ENCODE data around the gene ARHGDIA.

The ARHGDIA gene

DNA sequence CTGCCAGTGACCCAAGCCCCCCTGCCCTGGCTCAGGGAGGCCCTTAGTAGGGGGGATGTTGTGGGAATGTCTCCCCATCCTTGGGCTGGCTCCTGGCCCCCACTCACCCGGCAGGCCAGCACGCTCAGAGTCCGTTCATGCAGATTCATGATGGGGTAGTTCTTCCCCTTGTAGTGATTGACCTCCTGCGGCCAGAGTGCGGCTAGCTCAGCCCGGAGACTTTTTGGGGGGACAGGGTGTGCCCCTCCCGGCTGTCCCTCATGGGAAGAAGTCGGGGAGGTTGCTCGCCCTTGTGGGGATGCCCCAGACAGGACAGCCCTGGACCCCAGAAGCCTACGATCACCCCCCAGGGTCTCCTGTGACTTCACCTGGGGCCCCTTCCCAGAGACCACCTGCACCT, 34.9 kb upstream of the ARHGDIA start:
- DNase-seq (ENCODE audit: low spot score): no peak

DNA sequence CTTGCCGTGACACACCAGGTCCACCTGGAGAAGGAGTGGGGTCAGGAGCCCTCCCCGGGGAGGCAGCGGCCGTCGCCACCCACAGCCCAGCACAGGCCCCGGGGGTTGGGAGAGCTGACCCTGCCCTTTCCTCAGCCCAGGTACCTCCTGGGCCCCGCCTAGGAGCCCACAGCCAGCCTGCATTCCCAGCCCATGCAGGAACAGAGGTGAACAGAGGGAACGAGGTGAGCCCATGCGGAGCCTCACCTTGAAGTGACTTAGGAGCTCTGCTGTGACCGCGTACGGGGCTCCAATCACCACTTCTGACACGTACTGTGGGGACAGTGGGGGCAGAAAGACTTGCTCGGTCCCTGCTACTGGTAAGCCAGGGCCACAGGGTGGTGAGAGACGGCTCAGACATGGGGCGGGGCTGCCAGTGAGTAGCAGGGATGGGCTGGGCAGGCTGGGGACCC, 34.3 kb upstream of the ARHGDIA start:
- DNase-seq (ENCODE audit: low spot score): no peak

DNA sequence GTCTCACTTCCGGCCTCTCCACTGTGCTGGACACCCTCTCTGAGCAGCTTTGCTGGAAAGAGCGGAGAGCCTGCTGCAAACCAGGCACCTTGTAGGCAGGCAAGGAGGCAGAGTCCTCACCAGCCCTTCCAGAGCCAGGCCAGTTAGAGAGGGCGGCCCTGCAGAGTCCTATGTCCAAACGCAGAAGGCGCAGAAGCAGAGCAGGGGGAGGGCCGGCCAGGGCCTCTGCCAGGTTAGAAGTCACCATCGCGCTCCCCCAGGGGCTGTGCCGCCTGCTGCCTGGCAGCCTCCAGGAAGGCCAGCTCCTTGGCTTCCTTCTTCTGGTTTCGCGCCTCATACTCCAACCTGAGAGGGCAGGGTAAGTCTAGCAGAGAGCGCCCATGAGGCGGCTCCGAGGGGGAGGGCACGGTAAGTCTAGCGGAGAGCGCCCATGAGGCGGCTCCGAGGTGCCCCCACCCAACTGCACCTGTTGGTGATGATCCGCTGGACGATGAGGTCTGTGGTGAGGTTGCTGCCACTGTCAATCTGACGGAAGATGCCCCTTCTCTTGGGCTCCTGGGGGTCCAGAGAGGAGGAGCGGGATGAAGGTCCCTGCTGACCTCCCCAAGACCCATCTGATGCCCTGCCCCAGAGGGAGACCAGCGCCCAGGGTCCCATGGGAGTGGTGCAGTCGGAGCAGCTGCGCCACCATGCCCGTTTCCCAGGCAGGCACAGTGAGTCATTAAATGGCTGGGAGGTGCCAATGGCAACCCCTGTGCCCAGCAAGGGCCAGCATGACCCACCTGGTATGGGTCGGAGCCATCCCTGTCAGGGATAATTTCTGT, 33.7 kb upstream of the ARHGDIA start:
- no peak for DNase-seq (ENCODE audit: low spot score)

DNA sequence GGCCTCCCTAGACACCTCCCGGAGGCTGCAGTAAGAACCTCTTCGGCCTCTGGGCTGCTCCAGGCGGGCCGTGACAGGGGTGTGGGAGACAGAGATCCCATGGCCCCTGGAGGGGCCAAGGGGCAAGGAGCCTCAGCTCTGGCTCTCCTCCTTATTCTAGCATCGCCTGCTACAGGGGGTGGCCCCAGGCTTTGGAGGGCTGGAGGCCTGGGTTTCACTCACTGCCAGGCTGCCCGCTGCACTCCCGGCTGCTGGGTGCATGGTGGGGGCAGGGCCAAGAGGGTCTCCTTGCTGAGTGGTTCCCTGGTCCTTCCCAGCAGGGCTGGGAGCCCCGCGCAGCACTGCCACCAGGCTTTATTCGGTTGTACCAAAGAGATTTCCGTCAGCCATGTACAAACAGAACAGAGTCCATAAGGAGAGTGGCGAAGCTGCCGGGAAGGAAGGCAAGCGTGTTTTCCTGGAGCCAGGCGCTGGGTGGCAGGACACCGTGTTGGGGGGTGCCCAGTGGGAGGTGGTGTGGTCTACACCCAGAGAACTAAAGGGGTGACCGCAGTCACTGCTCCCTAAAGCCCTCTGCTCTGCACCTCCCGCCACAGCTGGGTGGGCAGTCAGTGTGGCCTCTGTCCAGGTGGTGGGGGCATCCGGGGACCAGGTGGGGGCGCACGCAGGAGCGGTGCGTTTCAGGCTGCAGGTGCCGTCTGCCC, 32.9 kb upstream of the ARHGDIA start:
- no peak for DNase-seq (ENCODE audit: low spot score)

DNA sequence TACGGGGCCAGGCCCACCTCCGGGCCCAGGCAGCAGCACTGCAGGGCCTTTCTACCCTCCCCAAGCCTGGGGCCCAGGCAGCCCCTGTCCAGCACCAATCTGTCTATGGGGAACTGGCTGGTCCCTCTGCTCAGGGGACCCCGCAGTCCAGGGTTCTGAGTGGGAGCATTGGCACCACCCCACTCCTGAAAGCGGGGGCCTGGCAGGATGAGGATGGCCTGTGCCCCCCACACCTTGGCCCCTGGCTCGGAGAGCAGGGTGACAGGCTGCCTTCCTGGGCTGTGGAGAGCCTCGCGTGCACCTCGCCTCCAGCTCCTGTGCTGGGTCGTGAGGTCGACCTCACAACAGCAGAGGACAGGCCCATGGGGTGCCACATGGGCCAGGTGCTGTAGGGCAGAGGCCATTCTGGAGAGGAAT, 32.3 kb upstream of the ARHGDIA start:
- no peak for DNase-seq (ENCODE audit: low spot score)

DNA sequence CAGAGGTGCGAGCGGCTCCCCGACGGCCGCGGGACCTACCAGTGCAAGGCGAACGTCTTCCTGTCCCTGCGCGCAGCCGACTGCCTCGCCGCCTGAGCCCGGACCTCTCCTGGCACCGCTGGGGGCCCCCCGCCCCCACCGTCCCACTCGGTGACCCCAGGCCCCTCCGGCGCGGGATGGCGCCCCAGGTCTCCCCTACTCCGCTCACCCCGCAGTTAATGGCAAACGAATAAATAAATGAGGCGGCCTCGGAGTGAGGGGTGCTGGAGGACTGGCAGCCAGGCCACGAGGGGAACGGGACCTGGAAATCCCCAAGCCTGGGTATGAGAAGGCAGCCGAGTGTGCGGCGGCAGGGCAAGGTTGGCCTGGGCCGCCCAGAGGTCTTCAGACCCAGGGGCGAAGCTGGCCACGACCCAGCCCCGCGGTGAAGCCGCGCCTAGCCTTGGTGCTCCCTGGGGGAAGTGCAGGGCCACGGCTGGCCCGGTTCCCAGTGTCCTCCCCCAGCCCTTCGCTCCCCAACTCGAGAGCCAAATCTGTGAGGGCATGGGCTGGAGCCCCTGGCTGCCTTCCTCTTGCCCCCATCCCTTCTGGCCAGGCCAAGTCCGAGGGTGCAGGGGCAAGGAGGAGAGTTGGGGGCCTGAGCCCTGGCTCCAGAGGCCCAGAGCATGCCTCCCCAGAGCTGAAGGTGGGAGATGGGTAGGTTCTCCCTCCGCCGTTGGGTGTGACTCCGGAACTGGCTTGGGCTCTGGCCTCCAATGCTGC, 31.7 kb upstream of the ARHGDIA start:
- DNase-seq (ENCODE audit: low spot score): no peak

DNA sequence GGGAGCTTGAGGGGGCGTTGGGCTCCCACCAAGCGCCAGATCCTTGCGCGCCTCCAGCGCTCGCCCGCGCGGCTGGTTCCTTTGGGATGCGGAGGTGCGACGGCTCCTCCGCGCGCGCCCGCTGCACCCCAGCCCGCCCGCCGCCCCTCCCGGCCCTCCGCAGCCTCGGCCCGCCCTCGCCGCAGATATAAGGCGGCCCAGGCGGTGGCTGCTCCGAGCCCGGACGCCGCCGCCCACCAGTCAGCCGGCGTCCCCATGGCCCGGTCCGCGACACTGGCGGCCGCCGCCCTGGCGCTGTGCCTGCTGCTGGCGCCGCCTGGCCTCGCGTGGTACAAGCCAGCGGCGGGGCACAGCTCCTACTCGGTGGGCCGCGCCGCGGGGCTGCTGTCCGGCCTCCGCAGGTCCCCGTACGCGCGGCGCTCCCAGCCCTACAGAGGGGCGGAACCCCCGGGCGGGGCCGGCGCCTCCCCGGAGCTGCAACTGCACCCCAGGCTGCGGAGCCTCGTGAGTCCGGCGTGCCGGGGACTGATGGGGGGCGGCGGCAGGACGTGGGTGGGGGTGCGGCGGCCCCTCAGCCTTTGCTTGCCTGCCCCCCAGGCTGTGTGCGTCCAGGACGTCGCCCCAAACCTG, 31.0 kb upstream of the ARHGDIA start, which contains the start of gene NPB:
Gene NPB (plus strand): TSS at position 216 of the 630 bp plus-strand sequence. CDS start 40 bp downstream, at position 256.
- DNase-seq (ENCODE audit: low spot score): no peak

DNA sequence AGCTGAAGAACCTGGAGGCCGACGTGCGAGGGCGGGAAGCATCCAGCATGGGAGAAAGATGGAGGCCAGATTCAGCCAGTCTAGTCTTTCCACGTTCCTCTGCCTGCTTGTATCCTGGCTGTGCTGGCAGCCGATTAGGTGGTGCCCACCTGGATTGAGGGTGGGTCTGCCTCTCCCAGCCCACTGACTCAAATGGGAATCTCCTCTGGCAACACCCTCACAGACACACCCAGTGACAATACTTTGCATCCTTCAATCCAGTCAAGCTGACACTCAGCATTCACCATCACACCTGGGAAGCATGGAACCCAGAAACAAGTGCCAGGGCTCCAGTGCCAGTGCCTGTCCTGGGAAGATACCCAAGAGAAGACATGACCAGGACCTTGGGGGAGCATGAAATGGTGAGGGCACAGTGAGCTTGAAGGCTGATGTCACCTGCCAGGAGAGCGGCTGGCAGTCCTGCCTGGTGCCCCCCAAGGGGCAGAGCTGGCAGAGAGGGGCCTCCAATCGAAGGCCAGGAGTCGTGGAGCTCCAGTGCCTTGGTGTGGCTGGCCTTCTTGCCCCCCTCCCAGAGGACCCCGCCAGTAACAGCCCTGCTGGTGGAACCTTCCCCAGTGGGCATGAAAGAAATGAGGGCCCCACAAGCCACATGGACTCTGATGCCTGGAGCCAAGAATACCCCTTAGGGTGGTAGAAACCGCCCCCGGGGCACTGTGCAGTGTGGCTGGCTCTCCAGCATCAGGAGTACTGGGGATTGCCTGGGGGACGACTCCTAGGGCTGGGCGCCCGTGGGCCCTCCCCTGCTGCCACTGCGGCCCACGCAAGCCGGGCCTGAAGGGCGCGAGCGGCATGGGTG, 30.3 kb upstream of the ARHGDIA start:
- no peak for DNase-seq (ENCODE audit: low spot score)

DNA sequence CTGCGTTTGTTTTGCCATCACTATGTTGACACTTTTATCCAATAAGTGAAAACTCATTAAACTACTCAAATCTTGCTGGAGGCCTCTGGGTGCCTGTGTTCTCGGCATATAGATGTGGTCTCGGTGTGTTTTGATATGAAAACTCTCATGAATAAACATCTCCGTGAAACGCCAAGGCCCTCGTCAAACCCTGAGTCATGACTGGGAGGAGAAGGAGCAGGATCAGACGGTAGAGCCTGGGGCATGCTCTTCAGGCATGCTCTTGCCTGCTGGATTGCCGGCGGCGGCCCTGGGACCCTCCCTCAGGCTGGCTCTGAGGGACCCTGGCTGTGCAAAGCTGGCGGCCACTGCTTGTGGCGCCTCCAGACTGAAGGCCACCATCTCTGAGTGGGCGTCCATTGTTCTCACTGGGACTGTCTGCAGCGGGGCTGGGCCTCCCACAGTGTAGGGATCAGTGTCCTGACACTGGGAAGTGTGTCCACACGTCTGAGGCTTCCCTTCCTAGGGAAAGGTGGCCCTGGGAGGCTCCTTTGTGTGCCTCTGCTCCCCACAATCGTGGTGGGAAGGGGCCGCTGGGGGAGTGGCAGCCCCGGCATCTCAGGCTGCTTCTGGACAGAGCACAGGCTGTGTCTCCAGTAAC, 29.2 kb upstream of the ARHGDIA start:
- DNase-seq (ENCODE audit: low spot score): no peak

DNA sequence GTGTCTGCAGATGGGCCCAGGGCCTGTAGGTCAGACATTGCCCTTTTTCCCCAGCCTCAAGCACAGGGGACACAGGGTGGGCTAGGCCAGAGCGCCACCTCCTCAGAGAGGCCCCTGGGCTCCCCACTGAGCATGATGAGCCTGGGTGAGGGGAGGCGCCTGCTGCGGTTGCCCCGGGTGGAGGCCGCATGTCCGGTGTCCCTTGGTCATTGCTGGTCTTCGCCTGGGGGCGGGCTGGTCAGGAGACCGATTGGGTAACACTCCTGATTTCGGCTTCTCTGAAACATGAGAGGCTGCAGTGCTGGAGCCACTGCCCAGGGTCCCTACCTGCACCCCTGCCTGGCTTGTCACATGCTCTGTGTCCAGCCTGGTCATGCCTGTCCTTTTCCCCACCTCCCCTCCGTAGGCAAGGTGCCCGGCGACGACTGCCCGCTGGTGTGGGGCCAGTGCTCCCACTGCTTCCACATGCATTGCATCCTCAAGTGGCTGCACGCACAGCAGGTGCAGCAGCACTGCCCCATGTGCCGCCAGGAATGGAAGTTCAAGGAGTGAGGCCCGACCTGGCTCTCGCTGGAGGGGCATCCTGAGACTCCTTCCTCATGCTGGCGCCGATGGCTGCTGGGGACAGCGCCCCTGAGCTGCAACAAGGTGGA, 28.5 kb upstream of the ARHGDIA start:
- DNase-seq (ENCODE audit: low spot score): no peak

DNA sequence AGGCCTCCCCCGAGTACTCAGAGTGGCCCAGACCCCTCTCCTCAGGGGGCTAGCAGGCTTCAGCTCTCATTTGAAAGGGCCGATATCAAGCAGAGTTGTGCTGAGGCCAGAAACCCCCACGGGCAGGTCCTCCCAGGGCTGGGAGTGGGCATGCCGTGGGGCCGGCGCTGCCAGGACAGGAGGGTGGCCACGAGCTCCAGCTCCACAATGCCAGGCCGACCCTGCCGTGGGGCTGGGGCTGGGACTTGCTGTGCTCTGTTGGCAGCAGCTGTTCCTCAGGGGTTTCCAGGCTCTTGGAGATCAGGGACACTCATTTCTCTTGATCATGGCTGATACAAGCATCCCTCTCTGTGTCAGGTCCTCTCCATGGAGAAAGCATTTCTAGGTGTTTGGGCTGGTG, 27.7 kb upstream of the ARHGDIA start:
- no peak for DNase-seq (ENCODE audit: low spot score)

DNA sequence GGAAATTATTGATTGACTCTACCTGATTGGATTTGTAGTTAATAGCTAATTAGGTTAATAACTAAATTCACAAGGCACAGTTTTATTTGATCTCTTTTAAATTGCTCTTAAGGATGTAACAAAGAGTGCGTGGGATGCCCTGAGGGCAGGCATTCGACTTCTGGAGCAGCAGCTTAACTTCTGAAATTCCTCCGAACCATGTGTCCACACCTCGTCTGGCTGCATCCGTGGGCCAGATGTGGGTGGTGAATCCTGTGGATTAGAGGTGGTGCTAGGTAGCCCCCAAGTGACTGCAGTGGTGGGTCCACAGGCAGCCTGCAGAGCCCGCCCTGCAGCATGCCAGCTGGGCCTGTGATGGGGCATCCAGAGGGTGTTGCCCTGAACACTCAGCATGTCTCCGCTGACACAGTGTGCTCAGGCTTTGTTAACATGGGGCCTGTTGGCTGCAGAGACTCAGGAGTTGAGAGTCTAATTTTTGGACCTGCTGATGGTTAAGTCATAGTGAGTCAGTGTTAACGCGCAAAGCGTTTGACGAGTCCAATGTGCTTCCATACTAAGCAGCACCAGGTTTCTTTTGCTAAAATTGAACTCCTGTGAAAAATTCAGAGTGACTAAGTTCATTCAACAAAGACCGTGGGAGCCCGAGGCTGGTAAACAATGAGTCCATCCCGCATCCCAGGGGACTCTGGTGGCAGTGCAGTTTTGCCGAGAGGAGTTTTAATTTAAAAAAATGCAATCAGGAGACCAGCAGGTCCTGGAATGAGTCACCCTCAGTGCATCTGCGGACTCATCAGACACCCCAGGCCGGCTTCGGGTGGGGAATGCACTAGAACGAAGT, 27.1 kb upstream of the ARHGDIA start:
- DNase-seq (ENCODE audit: low spot score): no peak

DNA sequence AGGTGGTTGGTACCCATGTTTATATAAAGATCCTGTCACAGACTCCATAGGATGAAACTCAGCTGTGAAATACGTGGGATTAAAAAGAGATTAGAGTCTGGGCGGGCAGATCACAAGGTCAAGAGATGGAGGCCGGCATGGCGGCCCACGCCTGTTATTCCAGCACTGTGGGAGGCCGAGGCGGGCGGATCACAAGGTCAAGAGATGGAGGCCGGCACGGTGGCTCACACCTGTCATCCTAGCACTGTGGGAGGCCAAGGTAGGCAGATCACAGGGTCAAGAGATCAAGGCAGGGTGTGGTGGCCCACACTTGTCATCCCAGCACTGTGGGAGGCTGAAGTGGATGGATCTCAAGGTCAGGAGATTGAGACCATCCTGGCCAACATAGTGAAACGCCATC, 24.3 kb upstream of the ARHGDIA start:
- DNase-seq (ENCODE audit: low spot score): no peak

DNA sequence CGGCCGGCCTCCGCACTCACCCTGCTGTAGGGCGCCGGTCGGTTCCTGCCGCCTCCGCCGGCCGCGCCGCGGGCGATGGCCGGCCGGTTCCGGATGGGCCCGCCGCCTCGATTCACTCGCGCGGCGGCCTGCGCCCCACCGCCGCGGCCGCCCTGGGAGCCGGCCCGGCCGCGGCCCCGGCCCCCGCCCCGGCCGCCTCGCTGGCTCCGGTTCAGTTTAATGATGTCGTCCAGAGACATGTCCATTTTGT, 20.1 kb upstream of the ARHGDIA start:
- no peak for DNase-seq (ENCODE audit: low spot score)

DNA sequence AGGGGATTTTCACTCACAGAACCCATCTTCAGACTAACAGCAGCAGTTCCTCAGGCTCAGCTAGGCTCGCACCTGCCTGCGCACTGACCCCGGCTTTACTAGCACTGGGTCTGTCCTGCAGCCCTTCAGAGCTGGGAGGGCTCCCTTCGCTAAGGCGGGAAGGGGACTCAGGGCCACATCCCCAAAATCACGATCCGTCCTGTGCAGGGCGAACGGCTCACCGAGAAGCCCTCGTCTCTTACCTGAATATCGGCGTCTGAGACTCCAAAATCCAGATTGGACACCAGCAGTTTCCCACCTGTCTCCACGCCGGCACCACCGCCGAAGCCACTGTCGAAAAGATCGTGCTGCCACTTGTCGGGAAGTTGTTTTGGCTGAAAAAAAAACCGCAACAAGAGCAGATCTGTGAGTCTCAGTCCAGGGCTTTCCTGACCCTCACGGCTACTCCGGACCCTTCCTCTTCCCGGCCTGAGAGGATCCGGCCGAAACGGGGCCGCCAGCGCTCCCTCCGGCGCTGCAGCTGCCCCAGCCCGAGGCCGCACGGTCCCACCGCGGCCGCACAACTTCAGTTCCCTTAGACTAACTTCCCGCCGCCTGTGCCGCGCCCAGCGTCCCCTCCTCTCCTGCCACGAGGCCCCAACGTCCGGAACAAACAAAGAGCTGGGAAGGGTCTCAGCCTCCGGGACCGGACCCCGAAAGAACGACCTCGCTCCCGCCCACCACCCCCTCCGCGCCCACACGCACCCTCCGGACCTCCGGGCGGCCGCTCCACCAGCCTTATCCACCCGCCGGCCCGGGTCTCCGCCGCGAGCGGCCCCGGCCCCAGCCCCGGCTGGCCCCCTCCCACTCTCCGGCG, 19.5 kb upstream of the ARHGDIA start:
- no peak for DNase-seq (ENCODE audit: low spot score)

DNA sequence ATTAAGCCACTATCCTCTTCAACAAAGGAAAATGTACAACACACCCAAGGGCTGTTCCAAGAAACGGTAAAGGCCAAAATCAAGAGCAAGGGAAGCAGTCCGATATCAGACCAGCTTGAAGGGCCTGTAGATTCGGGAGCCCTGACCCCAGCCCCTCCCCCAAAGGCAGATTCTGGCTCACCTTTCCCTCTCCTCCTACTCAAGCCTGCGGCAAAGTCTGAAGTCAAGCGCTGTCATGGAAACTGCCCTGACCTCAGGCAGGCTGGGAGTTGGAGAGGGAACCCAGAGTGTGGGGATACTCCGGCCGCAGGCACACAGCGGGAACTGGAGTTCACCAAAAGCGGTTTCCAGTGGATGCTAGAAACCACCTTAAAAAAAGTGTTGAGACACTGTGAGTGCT, 18.5 kb upstream of the ARHGDIA start:
- DNase-seq (ENCODE audit: low spot score): no peak

DNA sequence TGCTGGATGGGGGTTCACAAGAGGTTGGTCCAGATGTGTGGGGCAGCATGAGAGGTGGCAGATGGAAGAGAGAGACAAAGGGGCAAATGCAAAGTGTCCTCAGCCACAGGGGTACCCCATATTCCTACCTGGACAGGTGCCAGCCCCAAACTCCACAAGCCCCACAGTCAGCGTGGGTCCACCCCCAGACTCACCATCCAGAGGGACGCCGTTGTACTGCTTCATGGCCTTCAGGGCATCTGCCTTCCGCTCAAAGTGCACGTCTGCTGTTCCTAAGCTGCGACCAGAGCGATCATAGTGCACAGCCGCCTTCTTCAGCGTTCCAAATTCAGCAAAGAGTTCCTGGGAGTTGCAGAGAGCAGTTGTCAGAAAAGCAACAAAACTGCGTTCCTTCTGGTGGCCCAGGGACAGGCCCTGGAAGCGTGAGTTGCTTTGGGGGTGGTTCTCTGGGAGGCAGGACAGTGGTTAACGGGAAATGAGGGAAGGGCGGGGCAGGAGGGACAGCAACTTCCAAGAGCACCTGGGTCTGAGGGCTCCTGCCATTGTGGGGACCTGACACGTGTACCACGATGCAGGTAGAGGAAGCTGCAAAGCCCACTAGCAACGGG, 18.0 kb upstream of the ARHGDIA start:
- DNase-seq (ENCODE audit: low spot score): no peak
